HK-2 (cell line): ENCODE data around the gene SPATA13.
"Not testable (repeated sequence)": the region's sequence is repeated elsewhere in the genome, so short reads cannot be mapped to it uniquely, and the experiment has no call there.

Source experiments
- DNase-seq: peaks from one replicate; pipeline ENCODE4 v3.0.0-alpha.2; 2018; ENCODE audit not compliant: unreplicated experiment

SPATA13 gene

DNA sequence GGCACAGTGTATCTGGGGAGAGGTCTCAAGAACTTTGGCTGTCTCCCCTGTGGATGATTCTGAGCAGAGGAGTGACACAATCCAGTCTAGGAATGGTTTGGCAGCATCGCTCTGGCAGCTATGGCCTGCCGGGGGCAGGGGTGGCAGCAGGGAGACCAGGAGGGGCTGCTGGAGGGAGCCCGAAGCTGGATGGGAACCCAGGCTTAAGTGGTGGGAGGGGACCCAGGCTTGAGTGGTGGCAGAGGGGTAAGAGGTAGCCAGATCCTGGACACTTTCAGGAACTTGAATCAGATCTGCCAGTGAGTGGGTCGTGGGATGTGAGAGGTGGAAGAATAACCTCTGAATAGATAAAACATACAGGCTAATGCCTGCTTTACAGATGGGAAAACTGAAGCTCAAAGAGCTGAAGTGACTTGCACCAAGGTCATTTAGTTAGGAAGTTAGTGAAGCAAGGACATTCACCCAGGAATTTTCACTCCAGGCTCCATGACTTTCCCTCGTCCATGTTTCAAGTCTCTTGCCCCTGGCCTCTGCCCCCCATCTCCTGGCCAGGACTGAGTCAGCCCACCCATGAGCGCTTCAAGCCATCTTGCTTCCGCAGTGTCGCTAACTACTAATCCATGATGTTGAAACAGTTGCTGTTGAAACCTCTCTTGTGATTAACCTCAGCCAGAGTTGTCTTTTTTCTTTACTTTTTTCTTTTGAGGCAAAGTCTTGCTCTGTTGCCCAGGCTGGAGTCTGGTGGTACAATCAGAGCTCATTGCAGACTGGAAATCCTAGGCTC is 119.0 kb downstream of the SPATA13 start:
- no peak for DNase-seq

DNA sequence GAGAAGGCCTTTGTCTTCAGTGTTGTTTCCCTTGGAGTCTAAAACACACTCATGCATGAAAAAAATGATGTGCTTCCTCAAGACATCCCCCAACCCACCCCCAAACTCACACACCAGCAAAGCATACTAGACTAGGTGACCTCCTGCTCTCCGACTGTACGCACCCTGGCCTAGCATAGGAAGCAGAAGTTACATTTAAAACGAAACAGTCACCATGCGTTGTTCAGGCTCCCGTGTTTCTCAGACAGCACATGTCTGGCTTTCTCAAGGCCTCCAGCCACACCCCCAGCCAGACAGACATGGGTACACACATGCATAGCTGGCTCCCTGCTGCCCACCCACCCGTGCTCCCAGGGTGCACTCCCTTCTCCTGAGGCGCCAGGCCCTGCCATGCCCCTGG is 120.2 kb downstream of the SPATA13 start:
- no peak for DNase-seq

- DNase-seq, result no peak
Measured at GRCh38 chr13:24281188-24282008, 120.9 kb downstream of the SPATA13 start.

DNA sequence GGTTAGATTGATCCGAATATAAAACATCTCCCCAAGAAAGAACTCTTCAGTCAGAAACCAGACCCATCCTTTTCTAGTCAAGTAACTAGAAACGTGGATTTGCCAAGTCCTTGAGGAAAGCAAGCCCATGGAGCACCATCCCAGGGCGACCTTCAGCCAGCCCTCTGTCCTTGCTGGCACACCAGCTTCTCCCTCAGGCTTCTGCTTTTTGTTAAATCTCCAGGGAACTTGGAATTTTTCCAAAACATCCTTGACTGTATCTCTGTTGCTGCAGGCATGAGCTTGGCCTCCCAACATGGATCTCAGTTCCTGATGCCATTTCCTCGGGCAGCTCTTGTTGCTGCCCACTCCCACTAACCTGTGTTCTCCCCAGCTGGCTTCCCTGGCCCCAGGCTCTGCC is 121.7 kb downstream of the SPATA13 start:
- DNase-seq, result no peak

DNA sequence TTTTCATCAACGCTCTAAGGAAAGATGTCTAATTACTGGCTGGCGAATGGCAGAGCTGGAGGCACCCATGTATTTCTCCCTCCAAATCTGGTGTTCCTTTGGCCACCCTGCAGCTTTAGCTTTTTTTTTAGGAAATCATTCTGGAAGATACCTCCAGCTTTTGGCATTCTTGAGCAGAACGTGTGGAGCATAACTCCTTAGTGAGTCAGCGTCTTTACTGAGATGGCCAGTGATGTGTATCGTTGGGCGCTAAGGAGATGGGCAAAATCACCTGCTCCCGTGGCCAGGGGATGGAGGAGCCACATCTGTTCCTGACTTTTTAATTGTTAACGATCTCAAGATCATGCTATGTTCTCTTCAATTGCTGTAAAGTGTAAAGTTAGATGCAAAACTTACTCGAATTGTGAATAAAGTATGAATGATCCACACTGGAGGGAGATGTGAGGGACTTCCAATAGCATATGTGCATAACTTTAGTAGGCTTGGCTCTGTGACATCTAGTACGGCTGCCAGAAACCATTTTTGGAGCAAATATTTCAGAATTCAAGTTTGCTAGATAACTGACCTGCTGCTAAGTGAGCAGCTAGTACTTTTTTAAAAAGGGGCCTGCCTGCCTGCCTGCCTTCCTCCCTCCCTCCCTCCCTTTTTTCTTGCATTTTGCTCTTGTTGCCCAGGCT is 124.5 kb downstream of the SPATA13 start:
- peak; percentile 3 for DNase-seq

- DNase-seq, result no peak
Measured at GRCh38 chr13:24286624-24287023, 126.1 kb downstream of the SPATA13 start.

GRCh38 chr13:24287748-24288287 is 127.3 kb downstream of the SPATA13 start:
- no peak for DNase-seq

DNA sequence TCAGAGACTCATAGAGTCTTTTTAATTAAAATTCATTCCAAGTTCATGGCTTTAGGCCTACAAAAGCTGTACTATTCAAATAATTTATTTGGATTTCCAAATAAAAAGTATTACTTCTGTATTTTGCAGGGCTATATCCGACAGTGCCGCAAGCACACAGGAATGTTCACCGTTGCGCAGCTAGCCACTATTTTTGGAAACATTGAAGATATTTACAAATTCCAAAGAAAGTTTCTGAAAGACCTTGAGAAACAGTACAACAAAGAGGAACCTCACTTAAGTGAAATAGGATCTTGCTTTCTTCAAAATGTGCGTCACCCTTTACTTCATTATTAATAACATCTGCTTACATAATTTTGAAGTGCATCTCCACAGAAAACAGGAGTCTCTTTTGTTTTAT is 128.3 kb downstream of the SPATA13 start:
- no peak for DNase-seq

DNA sequence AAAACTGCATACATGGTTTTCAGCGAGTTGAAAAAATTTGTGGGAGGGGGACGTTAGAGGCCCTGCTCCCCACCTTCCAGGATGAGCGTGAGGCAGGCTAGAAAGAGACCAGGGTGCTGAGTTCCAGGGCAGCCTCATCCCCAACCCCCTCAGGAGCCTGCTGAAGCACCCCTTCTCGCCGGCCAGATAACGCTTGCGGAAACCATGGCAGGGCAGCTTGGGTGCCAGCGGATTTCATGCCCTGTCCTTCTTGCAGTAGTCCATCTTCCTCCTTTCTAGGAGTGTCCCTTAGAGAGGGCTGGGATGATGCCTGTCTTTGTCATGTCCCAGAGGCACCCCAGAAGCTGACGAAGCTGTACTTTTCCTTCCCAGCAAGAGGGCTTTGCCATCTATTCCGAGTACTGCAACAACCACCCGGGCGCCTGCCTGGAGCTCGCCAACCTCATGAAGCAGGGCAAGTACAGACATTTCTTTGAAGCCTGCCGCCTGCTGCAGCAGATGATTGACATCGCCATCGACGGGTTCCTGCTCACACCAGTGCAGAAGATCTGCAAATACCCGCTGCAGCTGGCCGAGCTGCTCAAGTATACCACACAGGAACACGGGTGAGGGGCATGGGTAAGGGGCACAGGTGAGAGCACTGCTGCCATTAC is 129.9 kb downstream of the SPATA13 start:
- DNase-seq, result no peak

DNA sequence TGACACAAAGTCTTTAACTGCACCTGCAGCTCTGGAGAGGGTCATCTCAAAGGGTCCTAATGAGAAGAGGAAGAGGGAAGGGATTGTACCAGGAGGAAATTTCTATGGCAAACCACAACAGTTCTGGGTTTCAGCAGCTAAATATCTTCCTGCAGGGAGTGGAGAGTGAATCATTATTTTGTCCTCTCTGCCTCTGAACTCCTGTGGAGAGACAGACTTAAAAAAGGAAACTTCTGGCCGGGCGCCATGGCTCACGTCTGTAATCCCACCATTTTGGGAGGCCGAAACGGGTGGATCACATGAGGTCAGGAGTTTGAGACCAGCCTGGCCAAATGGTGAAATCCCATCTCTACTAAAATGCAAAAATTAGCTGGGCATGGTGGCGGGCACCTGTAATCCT is 132.0 kb downstream of the SPATA13 start:
- DNase-seq, result no peak

GRCh38 chr13:24293746-24294145 is 133.2 kb downstream of the SPATA13 start:
- no peak for DNase-seq

GRCh38 chr13:24299488-24300114 is 139.1 kb downstream of the SPATA13 start:
- DNase-seq, result no peak

DNA sequence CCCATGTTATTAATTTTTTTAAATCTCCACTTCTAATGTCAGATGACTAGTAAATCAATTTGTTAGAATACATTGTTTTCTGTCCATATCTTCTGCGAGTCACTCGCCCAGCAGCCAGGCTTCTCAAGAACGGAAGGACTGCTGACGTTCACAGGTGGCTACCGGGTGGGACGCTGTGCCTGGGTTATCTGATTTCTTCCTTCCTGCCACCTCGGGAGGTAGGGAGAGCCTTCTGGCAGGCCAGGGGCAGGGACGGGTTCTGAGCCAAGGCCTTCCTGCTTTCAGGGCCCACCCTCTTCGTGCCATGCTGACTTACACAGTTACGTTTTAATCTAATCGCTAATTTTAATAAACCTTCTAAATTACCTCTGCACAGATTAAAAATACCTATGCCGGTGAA is 140.9 kb downstream of the SPATA13 start:
- DNase-seq, result no peak

DNA sequence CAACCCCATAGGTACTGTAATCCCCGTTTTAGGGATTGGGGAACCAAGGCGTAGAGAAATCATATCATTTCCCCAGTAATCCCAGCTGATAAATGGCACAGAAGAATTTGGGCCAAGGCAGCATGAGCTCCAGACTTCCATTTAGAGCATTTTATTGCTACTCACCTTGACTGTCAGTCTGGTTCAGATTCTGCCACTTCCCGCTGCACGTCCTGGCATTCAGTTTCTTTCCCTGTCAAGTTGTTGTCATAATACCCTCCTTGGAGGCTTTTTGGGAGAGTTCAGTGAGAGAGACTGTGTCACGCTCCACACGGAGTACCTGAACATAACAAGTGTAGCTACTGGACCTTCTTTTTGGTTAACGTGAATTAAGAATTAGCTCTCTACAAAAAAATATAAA is 141.4 kb downstream of the SPATA13 start:
- DNase-seq, result no peak

DNA sequence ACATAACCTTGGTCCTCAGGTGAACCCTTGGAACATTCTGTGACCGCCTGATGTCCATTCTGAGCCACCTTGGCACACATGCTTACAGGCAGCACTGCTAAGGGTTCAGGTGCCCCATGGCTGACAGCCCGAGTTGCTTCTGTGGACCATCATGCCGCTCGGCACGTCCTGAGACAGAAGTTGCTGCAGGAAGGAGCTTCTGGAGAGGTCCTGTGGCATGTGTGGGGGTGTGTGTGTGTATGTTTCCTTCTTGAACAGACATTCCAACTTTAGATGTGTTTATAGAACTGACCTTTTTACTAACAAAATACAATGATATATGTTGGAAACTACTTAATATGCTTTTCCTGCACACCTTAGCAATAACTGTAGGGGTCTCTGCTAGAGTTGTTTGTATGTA is 144.1 kb downstream of the SPATA13 start:
- no peak for DNase-seq

DNA sequence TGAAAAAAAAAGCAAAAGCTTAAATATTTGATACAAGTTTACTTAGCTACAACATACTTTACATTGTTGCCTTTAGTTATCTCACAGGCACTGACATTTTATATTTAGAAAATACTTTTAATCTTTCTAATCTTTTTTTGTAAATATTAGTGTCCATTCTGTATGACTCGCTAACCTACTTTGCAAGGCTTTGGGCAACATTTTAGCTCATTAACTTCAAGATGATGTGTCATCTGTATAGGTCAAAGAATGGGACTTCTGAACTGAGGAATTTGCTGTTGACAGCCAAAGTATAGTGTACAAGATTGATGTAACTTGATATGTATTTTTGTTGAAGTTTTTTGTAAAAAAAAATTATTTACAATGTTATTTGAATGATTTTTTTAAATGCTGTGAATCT is 146.1 kb downstream of the SPATA13 start:
- DNase-seq, result no peak

DNA sequence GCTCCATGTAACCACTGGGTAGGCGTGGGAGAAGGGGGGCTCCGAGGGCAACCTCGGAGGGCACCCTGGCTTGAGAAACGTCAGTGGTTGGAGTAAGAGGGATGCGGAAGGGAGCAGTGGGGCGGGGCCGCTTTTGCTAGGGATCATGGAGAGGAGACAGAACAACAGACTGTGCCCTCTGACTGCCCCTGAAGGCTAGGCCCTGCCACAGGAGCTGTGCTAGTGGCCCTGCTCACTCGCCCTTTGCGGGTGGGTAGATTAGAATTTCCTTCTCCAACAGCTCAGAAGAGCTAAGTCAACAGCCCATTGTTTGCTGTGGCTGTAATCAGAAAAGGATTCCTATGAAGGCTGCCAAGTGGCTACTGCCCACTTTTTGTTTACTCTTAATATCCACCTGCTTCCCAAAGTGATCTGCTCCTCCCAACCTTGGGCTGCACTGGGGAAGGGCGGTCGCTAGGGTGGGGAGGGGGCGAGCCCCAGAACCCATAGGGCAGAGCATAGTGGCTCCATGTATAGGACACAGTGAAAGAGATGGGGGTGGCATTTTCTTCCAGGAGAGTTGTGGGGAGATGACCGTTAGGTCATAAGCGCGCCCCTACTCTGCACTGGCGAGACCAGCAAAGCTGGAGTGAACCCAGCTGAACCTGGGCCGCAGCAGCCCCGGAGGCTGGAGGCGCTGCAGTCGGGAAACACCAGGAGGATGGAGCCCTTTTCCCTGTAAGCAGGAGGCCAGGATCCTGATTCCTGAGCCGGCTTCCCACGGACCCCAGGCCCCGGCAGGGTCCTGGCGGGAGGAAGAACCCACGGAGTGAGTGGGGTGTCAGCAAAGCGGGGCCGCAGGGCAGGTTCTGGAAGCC is 146.9 kb downstream of the SPATA13 start:
- no peak for DNase-seq

DNA sequence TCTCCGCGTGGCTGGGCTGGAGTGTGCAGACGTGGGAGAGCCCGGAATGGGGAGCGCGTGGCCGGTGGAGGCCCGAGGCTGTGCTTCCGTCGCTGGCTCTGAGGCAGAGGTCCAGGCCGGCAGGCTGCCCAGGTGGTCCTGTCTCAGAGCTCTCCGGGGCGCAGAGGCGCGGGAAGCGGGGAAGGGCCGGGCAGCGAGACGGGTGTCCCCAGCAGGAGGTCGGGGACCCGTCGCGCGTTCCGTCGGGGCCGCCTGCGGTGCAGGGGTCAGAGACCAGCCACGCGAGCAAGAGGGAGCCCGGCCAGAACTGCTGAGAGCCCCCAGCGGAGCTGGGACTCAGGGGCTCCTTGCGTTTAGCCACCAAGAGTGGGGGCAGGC is 147.5 kb downstream of the SPATA13 start:
- DNase-seq, result no peak

GRCh38 chr13:24308488-24309020 is 148.0 kb downstream of the SPATA13 start:
- DNase-seq, result no peak

DNA sequence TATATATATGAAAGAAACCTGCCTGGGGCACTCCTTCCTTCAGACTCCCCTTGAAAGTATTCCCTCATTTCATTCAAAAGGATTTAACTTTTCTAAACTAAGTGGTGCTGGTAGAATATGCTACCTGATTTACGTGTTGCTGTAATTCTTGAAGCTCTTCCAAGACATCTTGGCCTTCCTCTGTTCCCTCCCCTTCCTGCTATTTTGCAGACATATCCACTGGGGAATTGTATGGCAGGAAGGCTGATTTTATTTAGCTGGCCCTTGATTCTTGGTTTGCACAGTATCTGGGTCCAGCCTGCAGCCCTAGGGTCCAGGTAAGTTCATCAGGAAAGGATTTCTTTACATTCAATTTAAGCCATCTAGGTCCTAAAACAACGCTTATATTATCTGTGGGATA is 148.8 kb downstream of the SPATA13 start, which contains the start of gene C1QTNF9:
Gene C1QTNF9 (plus strand): TSS at position 281 of the 400 bp plus-strand sequence. CDS start 6,424 bp downstream, outside the sequence.
- not testable (repeated sequence) for DNase-seq
